GM21447 (cell line): Measurements from ENCODE around the gene PCGF2.

Experiments
- ATAC-seq: cut with Tn5 transposase; IDR thresholded peaks from one replicate; pipeline ENCODE4 v1.9.1; 2021; ENCODE audit not compliant: unreplicated experiment

PCGF2 gene

GRCh38 chr17:38719943-38720641, 28.0 kb downstream of the PCGF2 start:
- no peak for ATAC-seq

- ATAC-seq = no peak
Observed at GRCh38 chr17:38719289-38719942, 28.7 kb downstream of the PCGF2 start.

- ATAC-seq = no peak
Observed at GRCh38 chr17:38717139-38717745, 30.9 kb downstream of the PCGF2 start.

- ATAC-seq = no peak
Observed at GRCh38 chr17:38716368-38717005, 31.6 kb downstream of the PCGF2 start.

GRCh38 chr17:38715216-38715943, 32.8 kb downstream of the PCGF2 start:
- no peak for ATAC-seq

- ATAC-seq = no peak
Observed at GRCh38 chr17:38713456-38714075, 34.6 kb downstream of the PCGF2 start.

GRCh38 chr17:38712593-38712992, 35.5 kb downstream of the PCGF2 start:
- no peak for ATAC-seq

- no peak for ATAC-seq
Observed at GRCh38 chr17:38711792-38712571, 36.2 kb downstream of the PCGF2 start.

- ATAC-seq = no peak
Observed at GRCh38 chr17:38710985-38711384, 37.2 kb downstream of the PCGF2 start.

- ATAC-seq = no peak
Observed at GRCh38 chr17:38710604-38710962, 37.6 kb downstream of the PCGF2 start.

GRCh38 chr17:38709864-38710603, 38.1 kb downstream of the PCGF2 start:
- no peak for ATAC-seq

GRCh38 chr17:38709104-38709820, 38.9 kb downstream of the PCGF2 start:
- ATAC-seq = no peak

- no peak for ATAC-seq
Observed at GRCh38 chr17:38707678-38708351, 40.3 kb downstream of the PCGF2 start.

- no peak for ATAC-seq
Observed at GRCh38 chr17:38706505-38707216, 41.5 kb downstream of the PCGF2 start.

GRCh38 chr17:38705803-38706504, 42.2 kb downstream of the PCGF2 start:
- ATAC-seq = no peak

GRCh38 chr17:38705523-38705802, 42.7 kb downstream of the PCGF2 start:
- ATAC-seq = no peak
